A673 (cell line): ENCODE measurements around the gene CRY1. TPM values are rescaled to one million over a fixed set of nuclear protein-coding genes. Genes with fewer than 3 reads are reported as not detected.

ENCODE experiments used
- BruUV-seq: library from RNA; stranded (reverse); fragments of 400-500 nt; replicated peaks from 2 replicates; lab custom pipeline; 2021; lab: Mats Ljungman, UMichigan
- CTCF ChIA-PET: fragments of 300-600 bp; sonication (Branson Sonifier 250); formaldehyde crosslinking; loops from one replicate; lab custom pipeline; 2022; ENCODE audit warnings: antibody characterized with exemption; lab: Charles Lee
- POLR2A ChIA-PET: fragments of 300-600 bp; sonication (Branson Sonifier 250); formaldehyde crosslinking; loops from one replicate; lab custom pipeline; 2022; ENCODE audit warnings: antibody characterized with exemption; ENCODE audit not compliant: low non-redundant PET; lab: Charles Lee
- DNase-seq: peaks from one replicate; pipeline ENCODE4 v3.0.0-alpha.2; 2015; ENCODE audit warnings: low spot score
- H3K27ac ChIP-seq: fragments of 200-600 bp; sonication (generic); 2 replicates; pipeline ENCODE4 v1.5.1; 2016; ENCODE audit warnings: mixed run types, low read depth, mild to moderate bottlenecking, mixed read lengths, antibody characterized with exemption, low read length; ENCODE audit not compliant: poor library complexity, severe bottlenecking
- H3K27me3 ChIP-seq: fragments of 200-600 bp; sonication (generic); replicated peaks from 2 replicates; pipeline ENCODE4 v1.6.1; 2017; ENCODE audit warnings: mixed run types, low read depth, mild to moderate bottlenecking, mixed read lengths, antibody characterized with exemption, low read length; ENCODE audit not compliant: insufficient read depth, poor library complexity
- H3K36me3 ChIP-seq: fragments of 200-600 bp; sonication (generic); 2 replicates; pipeline ENCODE4 v1.6.1; 2016; ENCODE audit warnings: mixed run types, mild to moderate bottlenecking, mixed read lengths, antibody characterized with exemption, low read length; ENCODE audit not compliant: insufficient read depth, poor library complexity, severe bottlenecking
- H3K4me1 ChIP-seq: fragments of 200-600 bp; sonication (generic); 2 replicates; pipeline ENCODE4 v1.6.1; 2017; ENCODE audit warnings: mixed run types, mild to moderate bottlenecking, mixed read lengths, antibody characterized with exemption, low read length; ENCODE audit not compliant: insufficient read depth, poor library complexity, severe bottlenecking
- H3K4me3 ChIP-seq: fragments of 200-600 bp; sonication (generic); 2 replicates; pipeline ENCODE4 v1.5.1; 2016; ENCODE audit warnings: low read depth, mixed run types, mild to moderate bottlenecking, mixed read lengths, low read length; ENCODE audit not compliant: poor library complexity, severe bottlenecking
- H3K9me3 ChIP-seq: fragments of 200-600 bp; sonication (generic); 2 replicates; pipeline ENCODE4 v1.6.1; 2016; ENCODE audit warnings: mixed run types, low read depth, mild to moderate bottlenecking, mixed read lengths, antibody characterized with exemption, low read length; ENCODE audit not compliant: poor library complexity, severe bottlenecking
- EZH2 ChIP-seq: fragments of 200-600 bp; sonication (generic); IDR thresholded peaks from 2 replicates; pipeline ENCODE4 v1.6.1; 2017; ENCODE audit warnings: borderline replicate concordance, low read depth, mild to moderate bottlenecking, mixed read lengths, antibody characterized with exemption, low read length; ENCODE audit not compliant: poor library complexity, severe bottlenecking
- intact Hi-C: fragments of 100-400 bp; cut with micrococcal nuclease; formaldehyde crosslinking; loops from one replicate; pipeline ENCODE4 v1.10.0; 2022; ENCODE audit not compliant: unreplicated experiment
- total RNA-seq: library from RNA; stranded (reverse); gene quantifications from 2 replicates; pipeline ENCODE4 v1.2.3, GENCODE V29; 2021
- TF ChIP-seq, protein P1 (sequence below): fragments of 300-800, 200-600 bp; sonication (generic); conservative IDR thresholded peaks from 2 replicates; pipeline ENCODE4 v1.5.1; 2017; ENCODE audit warnings: low read depth, mild to moderate bottlenecking, antibody characterized with exemption, low read length, moderate library complexity, mixed read lengths

CRY1 gene
- total RNA-seq, 1 experiment from 2014 or later: 41.0 TPM

GRCh38 chr12:107101651-107102050, 8.3 kb upstream of the CRY1 start:
- Histone ChIP-seq H3K9me3 (no peaks in the 10 kb centered on the region), H3K27ac (no peak overlapping the region), H3K36me3 (no peaks in the 10 kb centered on the region), H3K4me3 (no peak overlapping the region), H3K4me1 (no peaks in the 10 kb centered on the region), H3K27me3 (no peaks in the 10 kb centered on the region)
- TF ChIP-seq, protein P1, sequence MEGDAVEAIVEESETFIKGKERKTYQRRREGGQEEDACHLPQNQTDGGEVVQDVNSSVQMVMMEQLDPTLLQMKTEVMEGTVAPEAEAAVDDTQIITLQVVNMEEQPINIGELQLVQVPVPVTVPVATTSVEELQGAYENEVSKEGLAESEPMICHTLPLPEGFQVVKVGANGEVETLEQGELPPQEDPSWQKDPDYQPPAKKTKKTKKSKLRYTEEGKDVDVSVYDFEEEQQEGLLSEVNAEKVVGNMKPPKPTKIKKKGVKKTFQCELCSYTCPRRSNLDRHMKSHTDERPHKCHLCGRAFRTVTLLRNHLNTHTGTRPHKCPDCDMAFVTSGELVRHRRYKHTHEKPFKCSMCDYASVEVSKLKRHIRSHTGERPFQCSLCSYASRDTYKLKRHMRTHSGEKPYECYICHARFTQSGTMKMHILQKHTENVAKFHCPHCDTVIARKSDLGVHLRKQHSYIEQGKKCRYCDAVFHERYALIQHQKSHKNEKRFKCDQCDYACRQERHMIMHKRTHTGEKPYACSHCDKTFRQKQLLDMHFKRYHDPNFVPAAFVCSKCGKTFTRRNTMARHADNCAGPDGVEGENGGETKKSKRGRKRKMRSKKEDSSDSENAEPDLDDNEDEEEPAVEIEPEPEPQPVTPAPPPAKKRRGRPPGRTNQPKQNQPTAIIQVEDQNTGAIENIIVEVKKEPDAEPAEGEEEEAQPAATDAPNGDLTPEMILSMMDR: no peak
- no peak for TF ChIP-seq EZH2
- DNase-seq: no peak
- POLR2A ChIA-PET: no interaction called here
- CTCF ChIA-PET: interaction anchor here (0.9 kb wide), 1 partner anchor 25 kb away, joined by 3 read pairs; no protein-coding TSS in a partner anchor
- intact Hi-C loops: loop anchor here (10.0 kb wide), 1 partner anchor 717 kb away; no protein-coding TSS in a partner anchor
- BruUV-seq: no TSS peak

- no peaks in the 10 kb centered on the region for H3K4me1 ChIP-seq
- BruUV-seq: no TSS peak
- DNase-seq: no peak
- H3K9me3 ChIP-seq: no peaks in the 10 kb centered on the region
- intact Hi-C loops: loop anchor here (10.0 kb wide), 1 partner anchor 715 kb away; no protein-coding TSS in a partner anchor
- no peak overlapping the region for H3K27ac ChIP-seq
- TF ChIP-seq EZH2: no peak
- TF ChIP-seq, protein P1: no peak
- H3K4me3 ChIP-seq: no peak overlapping the region
- no peaks in the 10 kb centered on the region for H3K27me3 ChIP-seq
- CTCF ChIA-PET: no interaction called here
- POLR2A ChIA-PET: no interaction called here
- H3K36me3 ChIP-seq: no peaks in the 10 kb centered on the region
Measured at GRCh38 chr12:107099917-107100316, 6.6 kb upstream of the CRY1 start.

DNA sequence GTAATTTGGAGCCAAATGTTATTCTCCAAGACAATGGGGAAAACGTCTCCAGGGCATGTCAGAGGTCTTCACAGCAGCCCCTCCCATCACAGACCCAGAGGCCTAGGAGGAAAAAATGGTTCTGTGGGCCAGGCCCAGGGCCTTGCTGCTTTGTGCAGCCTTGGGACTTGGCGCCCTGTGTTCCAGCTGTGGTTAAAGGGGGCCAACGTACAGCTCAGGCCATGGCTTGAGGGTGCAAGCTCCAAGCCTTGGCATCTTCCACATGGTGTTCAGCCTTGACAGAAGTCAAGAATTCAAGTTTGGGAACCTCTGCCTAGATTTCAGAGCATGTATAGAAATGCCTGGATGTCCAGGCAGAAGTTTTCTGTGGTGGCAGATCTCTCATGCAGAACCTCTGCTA, 3.2 kb upstream of the CRY1 start:
- no peaks in the 10 kb centered on the region for H3K36me3 ChIP-seq
- H3K27ac ChIP-seq: no peak overlapping the region
- no peaks in the 10 kb centered on the region for H3K9me3 ChIP-seq
- H3K27me3 ChIP-seq: no peaks in the 10 kb centered on the region
- DNase-seq: no peak
- H3K4me3 ChIP-seq: no peak overlapping the region
- peaks cover 5% of the 10 kb centered on the region for H3K4me1 ChIP-seq
- POLR2A ChIA-PET: no interaction called here
- CTCF ChIA-PET: no interaction called here
- no TSS peak for BruUV-seq
- no peak for TF ChIP-seq EZH2
- TF ChIP-seq, protein P1: no peak
- intact Hi-C loops: no loop called here
